ENCODE data around the gene SPATA31C1. TPM values are rescaled to one million over a fixed set of nuclear protein-coding genes. Genes with fewer than 3 reads are reported as not detected.
"Not testable (repeated sequence)": the region's sequence is repeated elsewhere in the genome, so short reads cannot be mapped to it uniquely, and the experiment has no call there.

The SPATA31C1 gene
- total RNA-seq: not detected in 2 replicates
- not detected in 2 replicates for polyA plus RNA-seq

DNA sequence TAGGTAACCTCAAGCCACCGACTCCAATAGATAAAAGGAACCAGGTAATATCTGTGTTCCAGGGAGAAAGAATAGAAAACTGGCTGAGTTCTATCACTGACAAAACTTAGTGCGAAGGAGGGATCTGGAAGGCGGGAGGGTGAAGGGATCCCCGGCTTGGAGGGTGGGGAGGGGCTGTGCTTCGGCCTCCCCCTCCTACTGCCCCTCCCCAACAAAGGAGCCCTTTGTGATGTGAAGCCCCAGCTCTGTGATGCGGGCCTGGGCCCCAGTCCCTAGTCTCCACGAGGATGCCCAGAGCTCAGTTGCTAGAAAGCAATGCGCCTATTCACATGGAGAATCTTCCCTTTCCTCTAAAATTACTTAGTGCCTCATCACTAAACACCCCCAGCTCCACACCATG, at the start of gene SPATA31C1:
TSS of gene SPATA31C1 (plus strand) at position 301 of the 400 bp plus-strand sequence.
- H3K9me2 ChIP-seq (replicated peaks; ENCODE audit: insufficient read depth); H3K27me3 ChIP-seq; DNase-seq (ENCODE audit: low spot score); H2AFZ ChIP-seq; H3K36me3 ChIP-seq (replicated peaks; ENCODE audit: insufficient read depth, low read depth); H4K20me1 ChIP-seq (ENCODE audit: insufficient read depth, poor library complexity, severe bottlenecking); H3K4me2 ChIP-seq; H3K4me1 ChIP-seq (ENCODE audit: insufficient read depth); H3K9me3 ChIP-seq (ENCODE audit: low read depth); H3K27ac ChIP-seq; H3K4me3 ChIP-seq; H3K79me2 ChIP-seq: not testable (repeated sequence)
- WGBS (ENCODE audit: low lambda C conversion rate, missing lambda C conversion rate): no CpG with 5 or more reads among the region's 8 CpGs

GRCh38 chr9:87868175-87868574, 49.6 kb upstream of the SPATA31C1 start:
- TF ChIP-seq, protein P1, sequence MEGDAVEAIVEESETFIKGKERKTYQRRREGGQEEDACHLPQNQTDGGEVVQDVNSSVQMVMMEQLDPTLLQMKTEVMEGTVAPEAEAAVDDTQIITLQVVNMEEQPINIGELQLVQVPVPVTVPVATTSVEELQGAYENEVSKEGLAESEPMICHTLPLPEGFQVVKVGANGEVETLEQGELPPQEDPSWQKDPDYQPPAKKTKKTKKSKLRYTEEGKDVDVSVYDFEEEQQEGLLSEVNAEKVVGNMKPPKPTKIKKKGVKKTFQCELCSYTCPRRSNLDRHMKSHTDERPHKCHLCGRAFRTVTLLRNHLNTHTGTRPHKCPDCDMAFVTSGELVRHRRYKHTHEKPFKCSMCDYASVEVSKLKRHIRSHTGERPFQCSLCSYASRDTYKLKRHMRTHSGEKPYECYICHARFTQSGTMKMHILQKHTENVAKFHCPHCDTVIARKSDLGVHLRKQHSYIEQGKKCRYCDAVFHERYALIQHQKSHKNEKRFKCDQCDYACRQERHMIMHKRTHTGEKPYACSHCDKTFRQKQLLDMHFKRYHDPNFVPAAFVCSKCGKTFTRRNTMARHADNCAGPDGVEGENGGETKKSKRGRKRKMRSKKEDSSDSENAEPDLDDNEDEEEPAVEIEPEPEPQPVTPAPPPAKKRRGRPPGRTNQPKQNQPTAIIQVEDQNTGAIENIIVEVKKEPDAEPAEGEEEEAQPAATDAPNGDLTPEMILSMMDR (IDR thresholded peaks at IDR 0.05; ENCODE audit: poor library complexity): no peak

DNA sequence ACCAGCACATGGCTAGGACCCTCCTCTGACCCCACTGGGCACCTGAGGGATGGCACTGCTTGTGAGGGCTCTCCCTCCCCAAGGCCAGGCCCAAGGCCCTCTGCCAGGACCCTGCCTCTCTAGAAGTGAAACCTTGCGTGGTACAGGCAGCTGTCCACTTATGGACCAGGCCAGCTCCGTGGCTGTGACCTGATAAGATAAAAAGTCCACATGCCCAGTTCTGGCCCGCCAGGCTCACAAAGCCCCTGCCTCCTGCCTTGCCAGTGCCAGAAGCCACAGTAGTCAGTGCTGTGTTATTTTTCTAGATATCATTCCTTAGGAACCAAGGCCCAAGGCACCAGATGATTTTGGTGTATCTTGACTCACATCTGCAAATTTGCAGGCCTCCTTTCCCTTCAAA, 49.1 kb upstream of the SPATA31C1 start:
- peaks cover 4% of the 10 kb centered on the region for H3K79me2 ChIP-seq
- H3K27ac ChIP-seq: no peak overlapping the region
- no peaks in the 10 kb centered on the region for H4K20me1 ChIP-seq (ENCODE audit: insufficient read depth, poor library complexity, severe bottlenecking)
- no peaks in the 10 kb centered on the region for H3K27me3 ChIP-seq
- no peak overlapping the region for H3K4me2 ChIP-seq
- peaks cover 16% of the 10 kb centered on the region for H3K4me1 ChIP-seq (ENCODE audit: insufficient read depth)
- TF ChIP-seq EZH2phosphoT487 (IDR thresholded peaks at IDR 0.05; ENCODE audit: low read depth, severe bottlenecking, unreplicated experiment) (no peak), EZH2 (IDR thresholded peaks at IDR 0.05; ENCODE audit: borderline replicate concordance) (no peak)
- TF ChIP-seq, protein P1 (IDR thresholded peaks at IDR 0.05; ENCODE audit: poor library complexity): no peak
- H3K36me3 ChIP-seq (replicated peaks; ENCODE audit: insufficient read depth, low read depth): no peaks in the 10 kb centered on the region
- no peak overlapping the region for H3K4me3 ChIP-seq
- H3K9me3 ChIP-seq (ENCODE audit: low read depth): no peaks in the 10 kb centered on the region
- H3K9me2 ChIP-seq (replicated peaks; ENCODE audit: insufficient read depth): no peaks in the 10 kb centered on the region
- H2AFZ ChIP-seq: no peak overlapping the region
- no peak for DNase-seq (ENCODE audit: low spot score)
- WGBS (ENCODE audit: low lambda C conversion rate, missing lambda C conversion rate): 80% methylated on average over 3 of the region's 3 CpGs

More at GRCh38 chr9:87868175-87868574, 49.6 kb upstream of the SPATA31C1 start:
- Histone ChIP-seq H3K9me3 (ENCODE audit: low read depth) (no peaks in the 10 kb centered on the region), H3K4me2 (no peak overlapping the region), H3K4me1 (ENCODE audit: insufficient read depth) (peaks cover 16% of the 10 kb centered on the region), H3K27me3 (no peaks in the 10 kb centered on the region), H3K9me2 (replicated peaks; ENCODE audit: insufficient read depth) (no peaks in the 10 kb centered on the region), H3K79me2 (peaks cover 4% of the 10 kb centered on the region), H4K20me1 (ENCODE audit: insufficient read depth, poor library complexity, severe bottlenecking) (no peaks in the 10 kb centered on the region), H3K4me3 (no peak overlapping the region), H3K36me3 (replicated peaks; ENCODE audit: insufficient read depth, low read depth) (no peaks in the 10 kb centered on the region), H3K27ac (no peak overlapping the region), H2AFZ (no peak overlapping the region)
- no peak for DNase-seq (ENCODE audit: low spot score)
- 95% methylated on average over 9 of the region's 9 CpGs for WGBS (ENCODE audit: low lambda C conversion rate, missing lambda C conversion rate)

DNA sequence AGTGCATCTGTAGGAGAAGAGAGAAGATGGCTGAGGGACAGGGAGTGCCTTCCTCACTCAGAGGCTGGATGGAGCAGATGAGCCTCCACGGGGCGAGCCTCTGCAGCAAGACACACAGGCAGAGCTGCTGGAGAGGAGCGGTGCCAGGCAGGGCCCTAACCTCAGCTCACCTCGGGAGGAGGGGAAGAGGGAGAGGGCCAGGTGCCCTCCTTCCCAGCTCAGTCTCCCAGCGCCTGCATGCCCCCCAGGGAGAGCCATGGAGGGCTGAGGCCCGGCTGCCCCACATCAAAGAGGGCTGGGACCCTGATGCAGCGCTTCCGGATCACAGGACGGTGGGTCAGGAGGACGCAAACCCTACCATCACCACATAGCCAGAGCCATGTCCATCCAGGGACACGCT, 48.7 kb upstream of the SPATA31C1 start:
- TF ChIP-seq EZH2phosphoT487 (IDR thresholded peaks at IDR 0.05; ENCODE audit: low read depth, severe bottlenecking, unreplicated experiment): no peak
- no peak for TF ChIP-seq EZH2 (IDR thresholded peaks at IDR 0.05; ENCODE audit: borderline replicate concordance)
- TF ChIP-seq, protein P1 (IDR thresholded peaks at IDR 0.05; ENCODE audit: poor library complexity): no peak
- Histone ChIP-seq H2AFZ (no peak overlapping the region), H3K9me2 (replicated peaks; ENCODE audit: insufficient read depth) (no peaks in the 10 kb centered on the region), H3K4me3 (no peak overlapping the region), H3K27me3 (no peaks in the 10 kb centered on the region), H3K4me2 (no peak overlapping the region), H3K36me3 (replicated peaks; ENCODE audit: insufficient read depth, low read depth) (no peaks in the 10 kb centered on the region), H4K20me1 (ENCODE audit: insufficient read depth, poor library complexity, severe bottlenecking) (no peaks in the 10 kb centered on the region), H3K9me3 (ENCODE audit: low read depth) (no peaks in the 10 kb centered on the region), H3K79me2 (peaks cover 4% of the 10 kb centered on the region), H3K4me1 (ENCODE audit: insufficient read depth) (peaks cover 18% of the 10 kb centered on the region), H3K27ac (no peak overlapping the region)
- 91% methylated on average over 10 of the region's 11 CpGs for WGBS (ENCODE audit: low lambda C conversion rate, missing lambda C conversion rate)
- DNase-seq (ENCODE audit: low spot score): no peak

All from hepatocyte (in vitro differentiated cells).